Fibroblast of mammary gland (primary cell): Measurements from ENCODE around the gene PLEKHA7.

ENCODE experiments used
- DNase-seq: peaks from one replicate; pipeline ENCODE4 v3.0.0-alpha.2; 2010; ENCODE audit warnings: low read depth
- H3K4me3 ChIP-seq: 2 replicates; pipeline ENCODE4 v1.5.1; 2011; ENCODE audit warnings: low read depth, mild to moderate bottlenecking, low read length, moderate library complexity; ENCODE audit not compliant: control insufficient read depth
- TF ChIP-seq, protein P1 (sequence below): conservative IDR thresholded peaks from 2 replicates; pipeline ENCODE4 v1.5.1; 2011; ENCODE audit warnings: low read depth, low read length, inconsistent platforms; ENCODE audit not compliant: control insufficient read depth, insufficient read depth

Gene PLEKHA7

GRCh38 chr11:16933756-16934603 is 80.2 kb downstream of the PLEKHA7 start:
- DNase-seq, result no peak
- no peak overlapping the region for H3K4me3 ChIP-seq
- TF ChIP-seq, protein P1, sequence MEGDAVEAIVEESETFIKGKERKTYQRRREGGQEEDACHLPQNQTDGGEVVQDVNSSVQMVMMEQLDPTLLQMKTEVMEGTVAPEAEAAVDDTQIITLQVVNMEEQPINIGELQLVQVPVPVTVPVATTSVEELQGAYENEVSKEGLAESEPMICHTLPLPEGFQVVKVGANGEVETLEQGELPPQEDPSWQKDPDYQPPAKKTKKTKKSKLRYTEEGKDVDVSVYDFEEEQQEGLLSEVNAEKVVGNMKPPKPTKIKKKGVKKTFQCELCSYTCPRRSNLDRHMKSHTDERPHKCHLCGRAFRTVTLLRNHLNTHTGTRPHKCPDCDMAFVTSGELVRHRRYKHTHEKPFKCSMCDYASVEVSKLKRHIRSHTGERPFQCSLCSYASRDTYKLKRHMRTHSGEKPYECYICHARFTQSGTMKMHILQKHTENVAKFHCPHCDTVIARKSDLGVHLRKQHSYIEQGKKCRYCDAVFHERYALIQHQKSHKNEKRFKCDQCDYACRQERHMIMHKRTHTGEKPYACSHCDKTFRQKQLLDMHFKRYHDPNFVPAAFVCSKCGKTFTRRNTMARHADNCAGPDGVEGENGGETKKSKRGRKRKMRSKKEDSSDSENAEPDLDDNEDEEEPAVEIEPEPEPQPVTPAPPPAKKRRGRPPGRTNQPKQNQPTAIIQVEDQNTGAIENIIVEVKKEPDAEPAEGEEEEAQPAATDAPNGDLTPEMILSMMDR, result no peak

- TF ChIP-seq, protein P1, result no peak
- H3K4me3 ChIP-seq, result no peak overlapping the region
- DNase-seq, result no peak
Observed at GRCh38 chr11:16933291-16933690, 80.9 kb downstream of the PLEKHA7 start.

DNA sequence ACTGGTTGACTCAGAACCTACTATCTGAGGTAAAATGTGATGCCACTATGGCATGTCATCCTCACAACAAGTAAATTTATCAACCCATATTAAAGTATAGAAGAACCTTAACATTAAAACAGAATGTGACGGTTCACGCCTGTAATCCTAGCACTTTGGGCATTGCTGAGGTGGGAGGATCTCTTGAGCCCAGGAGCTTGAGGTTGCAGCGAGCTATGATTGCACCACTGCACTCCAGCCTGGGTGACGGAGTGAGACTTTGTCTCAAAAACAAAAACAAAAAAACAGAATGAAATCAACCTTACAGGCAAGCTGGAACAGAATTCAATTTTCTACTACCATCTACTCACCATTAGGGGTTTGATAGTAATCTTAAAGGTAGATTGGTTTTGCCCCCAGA is 86.2 kb downstream of the PLEKHA7 start:
- no peak for DNase-seq
- TF ChIP-seq, protein P1, result no peak
- H3K4me3 ChIP-seq, result no peak overlapping the region

DNA sequence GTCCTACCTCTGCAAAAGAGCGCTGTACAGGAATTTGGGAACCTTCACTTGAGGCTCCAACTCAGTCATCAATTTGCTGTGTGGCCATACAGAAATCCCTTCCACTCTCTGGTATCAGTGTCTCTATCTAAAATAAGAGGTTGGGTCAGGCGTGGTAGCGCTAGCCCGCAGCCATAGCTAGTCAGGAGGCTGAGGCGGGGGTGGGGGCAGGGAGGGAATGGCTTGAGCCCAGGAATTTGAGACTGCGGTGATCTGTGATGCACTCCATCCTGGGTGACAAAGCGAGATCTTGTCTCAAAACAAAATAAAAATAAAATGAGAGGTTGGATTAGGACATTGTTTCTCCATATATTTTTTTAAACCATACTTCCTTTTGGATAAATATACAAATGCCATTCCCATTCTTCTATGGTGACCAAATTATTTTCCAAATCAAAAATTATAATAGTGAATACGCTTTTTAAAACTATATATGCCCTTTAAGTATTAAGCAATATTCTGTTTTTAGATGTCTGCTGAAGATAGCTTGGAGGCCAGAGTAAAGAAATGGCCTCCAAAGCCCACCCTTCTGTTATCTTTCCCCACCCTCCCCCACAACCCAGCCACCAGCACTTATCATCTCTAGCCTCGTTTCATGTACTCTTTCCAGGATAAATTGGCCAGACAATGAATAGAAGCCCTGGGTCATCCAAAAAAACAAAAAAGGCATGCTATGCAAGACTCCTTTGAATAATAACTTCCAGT is 87.2 kb downstream of the PLEKHA7 start:
- no peak for DNase-seq
- H3K4me3 ChIP-seq, result no peak overlapping the region
- TF ChIP-seq, protein P1, result no peak

- peak overlapping the region; percentile 15 for H3K4me3 ChIP-seq
- TF ChIP-seq, protein P1, result no peak
- DNase-seq, result no peak
Observed at GRCh38 chr11:16925561-16926065, 88.6 kb downstream of the PLEKHA7 start.

DNA sequence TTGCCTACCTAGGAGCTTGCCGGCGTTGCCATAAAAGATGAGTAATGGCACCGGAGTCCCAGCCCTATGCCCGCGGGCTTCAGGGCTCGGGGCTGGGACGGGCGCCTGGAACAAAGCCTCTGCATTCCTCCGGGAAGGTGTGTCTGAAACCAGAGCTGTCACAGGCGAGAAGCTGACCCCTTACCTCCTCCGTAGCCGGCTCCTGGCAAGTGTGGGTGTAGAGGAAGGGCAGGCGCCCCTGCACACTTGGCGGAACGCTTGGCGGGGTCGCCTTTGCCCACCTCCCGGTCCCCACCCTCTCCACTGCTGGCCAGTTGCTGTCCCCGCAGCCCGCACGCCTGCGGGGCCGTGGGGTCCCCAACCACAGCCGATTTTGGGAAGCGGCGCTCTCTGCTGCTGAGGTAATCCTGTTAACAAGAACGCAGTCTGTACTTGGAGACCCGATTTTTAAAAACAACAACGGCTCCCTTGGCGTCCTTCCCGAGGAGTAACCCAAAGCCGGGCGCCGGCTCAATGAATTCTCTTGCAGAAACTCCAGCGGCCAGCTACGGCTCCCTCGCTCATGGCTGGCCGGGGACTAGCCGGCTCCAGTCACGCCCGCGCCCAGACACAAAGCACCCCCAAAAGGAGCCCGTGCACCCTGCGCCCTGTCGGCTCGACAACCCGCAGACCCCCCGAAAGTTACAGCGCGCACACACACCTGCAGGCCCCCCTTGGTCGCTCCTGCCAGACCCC is 89.2 kb downstream of the PLEKHA7 start:
- H3K4me3 ChIP-seq, result peak overlapping the region; percentile 15
- DNase-seq, result peak; percentile 20
- TF ChIP-seq, protein P1, result no peak
